Colon (tissue), 2 donors: ENCODE results near the gene PRKAR2B.
"Not testable (repeated sequence)": the region's sequence is repeated elsewhere in the genome, so short reads cannot be mapped to it uniquely, and the experiment has no call there.

Experiments used
- FAIRE-seq: peaks from 2 replicates; lab custom pipeline; 2012; peaks lifted over from hg19 to GRCh38; lab: Jason Lieb, UNC
- donor health status: control.
- donor health status: control.

The PRKAR2B gene

GRCh38 chr7:107119376-107120105, 75.0 kb downstream of the PRKAR2B start:
- no peak for FAIRE-seq

GRCh38 chr7:107122486-107122911, 78.0 kb downstream of the PRKAR2B start:
- FAIRE-seq, result no peak

DNA sequence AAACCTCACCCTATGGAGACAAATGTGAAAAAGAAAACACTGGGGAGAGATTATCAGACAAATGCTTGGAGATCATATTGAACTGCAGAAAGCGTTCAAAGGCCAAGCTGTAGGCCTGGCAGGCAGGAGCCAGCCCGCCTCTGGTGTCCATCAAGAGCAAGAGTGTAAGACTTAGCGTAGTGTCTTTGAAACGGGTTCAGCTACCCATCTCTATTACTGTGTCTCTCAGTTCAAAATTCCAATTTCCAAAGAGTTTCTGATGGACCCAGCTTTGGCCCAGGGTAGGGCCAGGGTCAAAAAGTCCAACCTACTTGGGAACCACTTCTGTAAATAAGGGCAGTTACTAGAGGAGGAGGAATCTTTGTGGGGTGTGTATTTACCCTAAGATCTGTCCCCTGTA, 78.9 kb downstream of the PRKAR2B start:
- FAIRE-seq, result no peak

DNA sequence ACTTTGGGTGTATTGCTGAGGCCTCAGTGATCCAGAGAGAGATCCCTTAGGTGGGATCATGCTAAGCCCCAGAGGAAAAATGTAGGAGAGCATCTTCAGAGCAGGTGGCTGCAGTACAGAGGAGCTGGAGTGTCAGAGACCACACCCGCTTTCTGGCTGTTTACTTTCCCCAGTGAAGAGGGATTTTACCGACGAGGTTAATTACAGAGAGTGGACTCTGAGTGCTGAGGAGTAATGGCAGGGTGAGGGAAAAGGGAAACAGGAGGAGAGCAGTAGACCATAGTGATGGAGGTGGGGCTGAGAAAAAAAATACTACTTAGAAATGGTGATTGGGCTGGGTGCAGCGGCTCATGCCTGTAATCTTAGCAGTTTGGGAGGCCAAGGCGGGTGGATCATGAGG, 81.0 kb downstream of the PRKAR2B start:
- FAIRE-seq, result no peak

DNA sequence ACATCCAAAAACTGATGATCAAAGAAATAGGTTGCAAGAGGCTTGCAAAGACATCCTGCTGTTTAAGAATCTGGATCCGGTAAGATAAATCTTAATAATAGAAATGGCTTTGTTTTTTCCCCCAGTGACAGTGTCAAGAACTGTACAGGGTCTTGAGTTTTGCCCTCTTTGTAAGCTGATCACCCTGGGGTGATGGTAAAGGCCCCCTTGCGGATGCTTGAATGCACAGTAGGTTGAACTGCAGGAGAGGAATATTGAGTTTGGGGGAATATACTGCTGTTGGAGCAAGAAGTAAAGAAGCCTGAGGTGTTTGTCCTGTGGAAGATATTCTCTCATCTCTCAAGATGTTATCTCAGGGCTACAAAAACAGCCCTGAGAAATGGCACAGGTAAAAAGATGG, 83.7 kb downstream of the PRKAR2B start:
- FAIRE-seq, result no peak

GRCh38 chr7:107128748-107129147, 84.2 kb downstream of the PRKAR2B start:
- no peak for FAIRE-seq

- FAIRE-seq, result no peak
These were observed 86.1 kb downstream of the PRKAR2B start for GRCh38 chr7:107130487-107131220.

GRCh38 chr7:107133396-107133795, 88.9 kb downstream of the PRKAR2B start:
- no peak for FAIRE-seq

DNA sequence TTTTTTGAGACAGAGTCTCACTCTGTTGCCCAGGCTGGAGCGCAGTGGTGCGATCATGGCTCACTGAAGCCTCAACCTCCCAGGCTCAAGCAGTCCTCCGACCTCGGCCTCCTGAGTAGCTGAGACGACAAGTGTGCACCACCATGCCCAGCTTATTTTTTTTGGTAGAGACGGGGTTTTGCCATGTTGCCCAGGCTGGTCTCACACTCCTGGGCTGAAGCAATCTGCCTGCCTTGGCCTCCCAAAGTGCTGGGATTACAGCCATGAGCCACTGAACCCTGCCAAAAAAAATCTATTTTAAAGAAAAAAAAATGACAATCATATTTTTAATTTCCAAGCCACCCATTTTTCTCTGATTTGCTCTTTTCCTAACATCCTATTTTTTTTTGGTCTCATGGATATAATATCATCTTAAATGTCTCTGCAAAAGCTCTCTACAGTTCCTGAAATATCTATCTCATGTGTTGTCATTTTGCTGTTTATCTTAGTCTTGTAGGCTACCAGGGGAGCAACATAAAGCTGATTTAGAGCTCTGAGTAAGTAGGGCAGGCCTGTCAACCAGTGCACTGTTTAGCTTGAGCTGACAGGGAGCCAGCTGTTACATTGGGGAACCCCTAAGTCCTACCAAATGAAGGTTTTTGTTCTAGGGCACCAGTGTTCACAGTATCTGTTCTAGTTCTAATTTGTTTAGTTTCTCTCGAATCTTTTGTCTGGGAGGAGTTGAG, 94.4 kb downstream of the PRKAR2B start:
- FAIRE-seq, result no peak

DNA sequence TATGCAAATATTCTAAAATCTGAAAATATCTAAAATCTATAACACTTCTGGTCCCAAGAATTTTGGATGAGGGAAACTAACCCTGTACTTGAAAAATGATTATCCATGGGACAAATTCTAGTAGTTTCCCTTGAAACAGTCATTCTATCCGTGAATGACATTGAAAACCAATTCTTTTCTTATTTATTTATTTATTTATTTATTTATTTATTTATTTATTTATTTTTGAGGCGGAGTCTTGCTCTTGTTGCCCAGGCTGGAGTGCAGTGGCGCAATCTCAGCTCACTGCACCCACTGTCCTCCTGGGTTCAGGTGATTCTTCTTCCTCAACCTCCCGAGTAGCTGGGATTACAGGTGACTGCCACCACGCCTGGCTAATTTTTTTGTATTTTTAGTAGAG, 99.4 kb downstream of the PRKAR2B start:
- FAIRE-seq, result not testable (repeated sequence)

DNA sequence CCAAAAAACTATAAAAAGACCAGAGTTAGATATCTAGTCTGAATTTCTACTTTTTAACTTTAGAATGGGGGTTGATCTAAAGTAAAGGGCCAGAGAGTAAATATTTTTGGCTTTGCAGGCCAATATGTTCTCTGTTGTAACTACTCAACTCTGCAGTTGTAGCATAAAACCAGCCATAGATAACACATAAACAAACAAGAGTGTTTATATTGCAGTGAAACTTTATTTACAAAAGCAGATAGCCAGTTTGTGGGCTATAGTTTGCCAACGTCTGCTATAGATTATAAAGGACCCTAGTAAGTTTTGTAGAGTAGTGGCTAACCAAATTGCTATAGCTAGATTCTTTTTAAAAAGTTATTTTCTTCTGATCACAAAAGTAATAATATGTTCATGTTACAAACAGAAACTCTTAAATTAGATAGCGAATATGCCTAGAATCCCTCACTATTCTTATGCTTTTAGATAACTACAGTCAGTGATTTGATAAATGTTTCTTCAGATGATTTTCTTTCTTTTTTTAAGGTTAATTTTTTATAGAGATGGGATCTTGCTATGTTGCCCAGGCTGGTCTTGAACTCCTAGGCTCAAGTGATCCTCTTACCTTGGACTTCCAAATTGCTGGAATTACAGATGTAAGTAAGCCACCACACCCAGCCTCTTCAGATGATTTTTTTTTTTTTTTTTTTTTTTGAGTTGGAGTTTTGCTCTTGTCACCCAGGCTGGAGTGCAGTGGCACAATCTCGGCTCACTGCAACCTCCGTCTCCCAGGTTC, 100.7 kb downstream of the PRKAR2B start:
- no peak for FAIRE-seq

DNA sequence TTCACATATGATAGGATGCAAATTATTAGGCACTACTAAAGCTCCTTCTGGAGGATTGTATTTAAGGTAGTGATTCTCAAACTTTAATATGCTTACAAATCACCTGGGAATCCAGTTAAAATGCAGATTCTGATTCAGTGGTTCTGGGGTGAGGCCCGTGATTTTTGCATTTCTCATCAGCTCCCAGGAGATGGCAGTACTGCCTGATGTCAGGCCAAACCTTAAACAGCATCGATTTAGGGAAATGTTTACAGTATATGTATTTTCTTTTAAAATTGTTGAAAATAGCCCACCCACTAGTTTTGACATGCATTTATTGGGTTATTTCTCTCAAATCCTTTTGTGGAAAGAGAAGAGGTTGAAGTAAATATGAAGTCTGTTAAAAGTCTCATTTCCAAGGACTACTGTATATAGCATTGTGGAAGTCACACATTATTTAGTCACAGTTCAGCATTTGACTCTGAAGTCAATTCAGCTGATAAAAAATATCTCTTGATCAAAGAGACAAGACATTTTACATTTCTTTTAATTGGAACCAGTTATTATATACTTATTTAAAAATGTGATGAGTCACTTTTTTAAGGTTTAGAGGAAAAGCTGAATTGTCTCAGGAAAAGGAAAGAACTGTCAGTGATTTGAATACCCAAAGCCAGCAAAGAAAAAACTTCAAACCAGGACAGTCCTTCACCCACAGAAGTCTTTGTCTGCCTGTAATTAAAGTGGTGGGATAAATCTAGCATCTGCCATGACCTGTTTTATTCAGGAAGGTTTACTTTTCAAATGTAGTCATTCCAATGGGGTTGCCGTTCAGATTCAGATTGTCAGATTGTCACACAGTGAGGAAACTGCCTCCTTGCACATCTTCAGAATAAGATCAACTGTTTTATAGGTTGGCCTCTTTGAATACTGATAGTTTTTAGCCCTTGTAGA, 103.2 kb downstream of the PRKAR2B start:
- no peak for FAIRE-seq

GRCh38 chr7:107148721-107149120, 104.2 kb downstream of the PRKAR2B start:
- FAIRE-seq, result no peak

DNA sequence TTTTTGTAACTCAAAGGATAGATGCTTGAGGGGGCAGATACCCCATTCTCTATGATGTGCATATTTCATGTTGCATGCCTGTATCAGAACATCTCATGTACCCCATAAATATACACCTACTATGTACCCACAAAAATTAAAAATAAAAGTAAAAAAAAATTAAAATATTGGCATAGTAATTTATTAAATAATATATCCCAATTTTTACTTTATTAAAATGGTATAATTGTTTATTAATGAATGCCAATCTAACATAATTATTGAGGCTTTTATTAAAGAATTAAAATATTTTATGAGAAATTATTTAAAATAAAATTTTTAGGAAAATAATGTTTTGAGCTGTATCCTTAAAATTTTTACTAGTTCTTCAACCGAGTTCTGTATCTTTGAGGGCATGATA, 105.4 kb downstream of the PRKAR2B start:
- FAIRE-seq, result peak; percentile 83

- peak; percentile 89 for FAIRE-seq
These were observed 106.0 kb downstream of the PRKAR2B start for GRCh38 chr7:107150375-107151073.

- FAIRE-seq, result no peak
These were observed 107.0 kb downstream of the PRKAR2B start for GRCh38 chr7:107151538-107151937.

DNA sequence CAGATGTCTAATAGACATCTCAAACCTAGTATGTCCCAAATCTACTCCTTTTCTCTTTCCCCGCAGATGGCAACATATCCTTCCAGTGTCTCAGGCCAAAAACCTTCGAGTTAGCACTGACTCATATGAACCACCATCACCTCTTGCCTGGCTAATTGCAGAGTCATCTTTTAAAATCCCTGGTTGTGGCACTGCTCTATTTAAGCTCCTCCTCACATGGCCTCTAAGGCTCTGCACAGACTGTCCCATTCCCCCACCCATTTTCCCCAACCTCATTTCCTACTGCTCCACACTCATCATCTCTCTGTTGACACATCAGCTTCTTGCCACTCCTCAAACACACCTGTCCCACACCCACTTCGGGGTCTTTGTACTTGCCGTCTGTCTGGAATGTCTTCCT, 107.5 kb downstream of the PRKAR2B start:
- FAIRE-seq, result no peak

DNA sequence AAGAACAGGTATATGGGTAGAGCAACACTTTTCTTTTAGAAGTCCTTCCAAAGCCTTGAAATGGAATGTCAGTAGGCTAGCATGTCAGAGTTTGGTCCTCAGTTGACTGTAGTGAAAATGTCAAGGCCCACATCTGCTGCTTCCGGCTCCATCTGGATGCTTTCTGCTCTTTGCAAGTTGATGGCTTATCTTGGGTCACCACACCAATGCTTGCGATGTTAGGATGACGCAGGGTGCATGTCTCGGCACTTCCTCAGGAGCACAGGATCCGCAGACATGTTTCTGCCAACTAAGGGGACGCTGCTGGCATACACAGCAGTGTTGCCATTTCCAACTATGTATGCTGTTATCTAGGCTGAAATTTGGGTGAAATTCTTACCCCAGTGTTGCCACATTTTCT, 110.3 kb downstream of the PRKAR2B start:
- no peak for FAIRE-seq

GRCh38 chr7:107155726-107156125, 111.2 kb downstream of the PRKAR2B start:
- FAIRE-seq, result not testable (repeated sequence)

DNA sequence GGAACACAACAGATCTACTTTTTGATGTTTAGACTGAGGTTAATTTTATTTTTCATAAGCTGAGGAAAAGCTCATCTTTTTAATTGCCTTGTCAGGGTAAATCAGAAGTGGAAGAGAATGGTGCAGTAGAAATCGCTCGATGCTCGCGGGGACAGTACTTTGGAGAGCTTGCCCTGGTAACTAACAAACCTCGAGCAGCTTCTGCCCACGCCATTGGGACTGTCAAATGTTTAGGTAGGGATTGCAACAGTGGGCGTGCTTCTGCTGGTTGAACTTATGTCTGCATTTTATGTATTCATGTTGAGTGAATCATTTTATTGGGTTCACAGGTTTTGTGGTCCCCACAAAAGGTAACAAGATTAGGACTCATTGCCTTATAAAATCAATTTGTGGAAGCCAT, 112.6 kb downstream of the PRKAR2B start:
- no peak for FAIRE-seq

DNA sequence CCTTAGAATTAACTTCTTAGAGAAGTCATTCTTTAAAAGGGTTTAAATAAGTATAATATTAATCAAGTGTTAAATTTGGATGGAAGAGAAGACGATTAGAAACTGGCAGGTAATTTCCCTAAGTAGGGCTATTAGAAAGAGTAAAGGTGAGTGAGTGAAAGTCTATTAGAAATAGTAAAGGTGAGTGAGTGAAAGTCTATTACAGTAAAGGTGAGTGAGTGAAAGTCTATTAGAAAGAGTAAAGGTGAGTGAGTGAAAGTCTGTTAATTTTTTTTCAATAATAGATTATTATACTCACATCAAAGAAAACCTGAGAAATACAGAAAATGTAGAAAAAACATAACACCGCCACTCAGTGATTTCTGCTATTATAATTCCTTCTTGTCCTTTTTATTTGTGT, 113.5 kb downstream of the PRKAR2B start:
- FAIRE-seq, result no peak
